NCI-H446 (cell line): ENCODE results near the gene HDAC11.
"Not testable (repeated sequence)": the region's sequence is repeated elsewhere in the genome, so short reads cannot be mapped to it uniquely, and the experiment has no call there.

ENCODE experiments used
- DNase-seq, 2 experiments: peaks; one replicate each; lab custom pipeline; 2025; lab: John Stamatoyannopoulos, UW

HDAC11 gene

GRCh38 chr3:13493867-13494441 lies 13.8 kb downstream of the HDAC11 start:
- no peak for DNase-seq

- no peak for DNase-seq
Observed at GRCh38 chr3:13494463-13495350, 14.6 kb downstream of the HDAC11 start.

DNA sequence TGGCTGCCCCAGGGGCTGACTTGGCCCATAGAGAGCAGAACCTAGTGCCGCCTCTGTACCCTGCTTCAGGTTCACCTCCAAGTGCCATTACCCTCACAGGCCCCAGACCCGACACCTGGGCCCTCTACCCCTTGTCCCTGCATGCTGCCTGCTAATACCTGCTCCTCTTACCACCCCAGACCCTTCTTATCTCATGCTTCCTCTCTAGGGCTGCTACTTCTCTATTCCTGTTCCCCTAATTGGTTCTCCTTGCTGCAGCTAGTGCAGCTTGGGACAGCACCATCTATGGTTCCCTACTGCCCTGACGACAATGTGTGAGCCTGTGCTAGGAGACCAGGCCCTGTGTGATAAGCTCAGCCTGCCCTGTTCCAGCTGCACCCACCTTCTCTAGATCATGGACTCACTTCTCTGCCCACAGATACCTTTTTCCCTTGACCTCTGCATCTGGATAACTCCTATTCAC lies 15.3 kb downstream of the HDAC11 start:
- no peak for DNase-seq

- peak; percentile 44 to 76 for DNase-seq
Observed at GRCh38 chr3:13495921-13496723, 16.0 kb downstream of the HDAC11 start.

DNA sequence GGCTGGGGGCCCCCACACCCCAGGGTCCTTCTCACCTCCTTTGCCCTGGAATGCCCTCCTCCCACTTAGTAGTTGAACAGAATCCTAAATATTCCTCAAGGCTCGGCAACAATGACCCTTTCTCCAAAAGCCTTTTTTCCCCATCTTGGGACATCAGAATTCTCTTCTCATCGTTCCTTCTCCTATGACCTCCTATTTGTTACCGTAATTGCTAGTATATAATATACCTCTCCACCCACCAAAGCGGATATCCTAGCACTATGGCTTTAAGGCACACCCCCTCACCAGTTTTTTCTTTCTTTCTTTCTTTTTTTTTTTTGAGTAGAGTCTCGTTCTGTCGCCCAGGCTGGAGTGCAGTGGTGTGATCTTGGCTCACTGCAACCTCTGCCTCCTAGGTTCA lies 16.8 kb downstream of the HDAC11 start:
- DNase-seq, result no peak

GRCh38 chr3:13497386-13497785 lies 17.3 kb downstream of the HDAC11 start:
- no peak for DNase-seq

GRCh38 chr3:13498354-13499060 lies 18.4 kb downstream of the HDAC11 start:
- DNase-seq, result no peak

- not testable (repeated sequence) for DNase-seq
Observed at GRCh38 chr3:13499246-13499645, 19.1 kb downstream of the HDAC11 start.

DNA sequence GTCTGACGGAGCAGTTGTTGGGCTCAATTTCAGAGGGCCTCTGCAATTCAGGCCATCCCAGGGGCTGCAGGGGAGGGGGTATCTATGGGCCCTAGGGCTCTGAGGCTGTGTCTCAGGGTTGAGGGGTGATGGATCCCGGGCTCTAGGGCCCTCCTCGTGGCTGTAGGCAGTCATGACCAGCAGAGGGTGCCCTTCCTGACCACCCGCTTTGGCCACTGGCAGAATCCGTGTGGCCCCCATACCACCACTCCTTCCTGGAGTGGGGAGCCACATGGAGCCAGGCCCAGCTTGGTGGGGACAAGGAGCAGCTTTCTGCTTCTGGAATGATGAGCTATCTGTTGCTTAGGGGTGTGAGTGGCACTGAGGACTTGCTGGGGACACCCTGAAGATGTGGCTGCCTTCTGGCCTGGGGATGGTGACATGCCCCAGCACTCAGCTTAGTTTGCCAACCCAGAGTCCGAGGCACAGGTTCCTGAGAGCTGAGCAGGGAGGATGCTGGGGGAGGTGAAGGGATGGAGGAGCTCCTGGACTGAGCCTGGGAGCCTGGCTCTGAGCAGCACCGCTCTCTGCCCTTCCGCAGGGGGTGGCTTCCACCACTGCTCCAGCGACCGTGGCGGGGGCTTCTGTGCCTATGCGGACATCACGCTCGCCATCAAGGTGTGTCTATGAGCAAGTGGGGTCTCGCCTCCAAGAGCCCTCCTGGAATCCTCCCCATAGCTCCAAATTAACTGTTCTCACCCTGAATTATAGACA lies 20.2 kb downstream of the HDAC11 start:
- no peak for DNase-seq

DNA sequence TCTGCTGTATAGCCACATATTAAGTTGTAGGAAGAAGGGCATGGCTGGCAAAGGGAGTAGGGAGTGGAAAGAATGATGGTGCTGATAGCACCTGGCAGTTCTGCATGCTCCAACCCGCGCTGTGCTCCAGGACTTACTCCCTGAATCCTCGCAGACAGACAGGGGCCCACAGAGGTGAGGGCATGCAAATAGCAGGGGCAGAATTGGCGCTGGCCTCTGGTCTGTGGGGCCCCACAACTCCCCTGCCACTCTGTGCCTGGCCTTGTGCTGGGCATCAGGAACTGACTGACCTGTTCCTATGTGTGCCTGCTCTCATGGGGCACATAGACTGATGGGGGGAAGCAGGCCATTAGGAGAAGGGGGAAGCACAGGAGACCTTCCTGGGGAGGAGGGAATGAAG lies 20.9 kb downstream of the HDAC11 start:
- DNase-seq, result no peak

DNA sequence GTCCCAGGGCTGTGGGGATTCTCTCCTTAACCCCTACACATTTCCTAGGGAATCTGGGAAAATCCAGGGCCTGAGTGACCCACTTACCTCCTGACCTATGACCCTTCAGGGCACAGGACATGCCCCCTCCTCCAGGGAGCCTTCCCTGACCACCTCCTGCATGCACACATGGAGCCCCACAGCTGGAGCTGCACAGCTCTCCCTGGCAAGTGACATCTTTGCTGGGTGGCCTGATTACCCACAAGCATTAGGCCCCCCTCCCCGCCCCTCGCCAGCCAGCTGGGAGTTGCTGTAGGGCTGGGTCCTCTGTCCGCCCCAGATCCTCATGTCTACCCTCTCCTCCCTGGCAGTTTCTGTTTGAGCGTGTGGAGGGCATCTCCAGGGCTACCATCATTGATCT lies 21.4 kb downstream of the HDAC11 start:
- DNase-seq, result no peak

DNA sequence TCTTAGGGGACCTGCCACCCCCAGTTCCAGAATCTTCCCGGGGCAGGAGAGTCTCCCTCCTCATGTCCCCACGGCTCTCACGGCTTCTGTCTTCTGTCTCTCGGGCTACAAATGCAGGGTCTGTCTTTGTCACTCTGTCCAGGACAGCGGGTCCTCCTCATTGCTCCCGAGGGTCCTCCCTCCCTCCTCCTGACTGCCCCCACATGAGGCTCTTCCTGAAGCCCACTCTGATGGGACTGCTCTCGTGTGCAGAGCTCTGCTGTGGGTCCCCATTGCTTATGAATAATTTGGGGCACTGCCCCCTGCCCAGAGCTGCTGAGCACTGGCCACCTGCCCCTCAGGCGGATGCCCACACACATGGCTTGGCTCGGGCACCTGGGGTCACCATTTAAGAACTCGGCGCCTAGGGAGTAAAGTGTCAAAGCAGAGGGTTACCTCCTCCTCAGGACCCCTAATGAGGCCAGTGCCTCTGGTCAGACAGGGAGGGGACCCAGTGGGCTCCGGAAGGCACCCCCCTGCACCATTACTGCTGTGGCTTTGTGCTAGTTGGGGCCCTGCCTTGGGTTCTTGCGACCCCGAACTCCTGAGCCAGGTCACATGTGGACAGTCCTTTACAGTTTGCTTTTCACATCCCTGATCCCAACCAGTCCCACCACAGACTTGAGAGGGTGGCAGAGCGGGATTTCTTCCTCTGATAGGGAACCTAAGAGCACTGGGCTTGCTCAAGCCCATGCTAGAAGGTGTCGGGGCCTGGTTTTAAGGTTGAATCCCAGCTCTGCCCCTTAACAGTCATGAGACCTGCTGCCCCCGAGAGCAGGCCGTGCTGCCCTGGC lies 22.1 kb downstream of the HDAC11 start:
- no peak for DNase-seq

DNA sequence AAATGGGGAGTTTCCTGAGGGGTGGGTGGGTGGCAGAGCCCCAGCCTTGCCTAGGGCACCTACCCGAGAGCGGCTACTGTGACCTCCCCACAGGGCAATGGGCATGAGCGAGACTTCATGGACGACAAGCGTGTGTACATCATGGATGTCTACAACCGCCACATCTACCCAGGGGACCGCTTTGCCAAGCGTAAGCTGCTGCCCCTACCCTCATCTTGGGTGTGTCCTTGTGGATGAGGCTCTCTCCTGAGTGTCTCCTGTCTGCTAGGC lies 22.6 kb downstream of the HDAC11 start:
- DNase-seq, result no peak

GRCh38 chr3:13504161-13504831 lies 24.2 kb downstream of the HDAC11 start:
- no peak for DNase-seq

DNA sequence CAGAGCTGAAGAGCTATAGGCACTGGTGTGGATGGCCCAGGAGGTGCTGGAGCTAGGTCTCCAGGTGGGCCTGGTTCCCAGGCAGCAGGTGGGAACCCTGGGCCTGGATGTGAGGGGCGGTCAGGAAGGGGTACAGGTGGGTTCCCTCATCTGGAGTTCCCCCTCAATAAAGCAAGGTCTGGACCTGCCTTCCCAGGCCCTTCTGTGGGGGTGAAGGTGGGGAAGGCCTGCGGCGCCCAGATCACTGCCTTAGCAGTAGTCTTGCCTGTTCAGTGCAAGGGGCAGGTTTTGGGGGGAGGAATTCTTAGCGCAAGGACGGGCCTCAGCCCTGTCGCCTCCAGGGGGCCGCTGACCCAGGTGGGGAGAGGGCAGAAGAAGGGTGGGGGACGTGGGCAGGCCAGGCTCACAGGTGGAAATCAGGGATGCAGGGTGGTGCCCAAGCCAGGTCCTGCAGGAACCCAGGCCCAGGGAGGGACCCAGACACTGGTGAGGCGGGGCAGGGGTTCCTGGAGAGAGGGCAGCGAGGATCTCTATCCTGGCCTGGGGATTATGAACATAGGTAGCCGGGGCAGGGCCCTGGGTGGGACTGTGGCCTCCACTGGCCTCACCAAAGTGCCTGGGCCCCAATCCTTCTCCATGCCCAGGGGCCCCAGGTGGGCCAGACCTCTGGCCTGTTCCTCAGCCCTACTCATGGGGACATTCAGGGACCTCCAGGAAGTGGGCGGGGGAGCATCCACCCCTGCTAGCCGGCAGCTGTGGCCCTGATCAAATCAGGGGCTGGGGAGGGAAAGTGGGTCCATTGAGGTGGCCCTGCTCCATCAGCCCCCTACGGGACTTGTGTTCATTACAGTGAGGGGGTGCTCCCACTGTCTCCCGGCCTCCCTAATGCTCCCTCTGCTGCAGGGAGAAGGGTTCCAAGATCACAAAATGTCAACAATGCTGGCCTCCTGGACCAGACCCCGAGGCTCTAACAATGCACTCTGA lies 25.3 kb downstream of the HDAC11 start:
- DNase-seq, result no peak

GRCh38 chr3:13506239-13506638 lies 26.1 kb downstream of the HDAC11 start:
- DNase-seq, result no peak

GRCh38 chr3:13506680-13507079 lies 26.6 kb downstream of the HDAC11 start:
- DNase-seq, result no peak

DNA sequence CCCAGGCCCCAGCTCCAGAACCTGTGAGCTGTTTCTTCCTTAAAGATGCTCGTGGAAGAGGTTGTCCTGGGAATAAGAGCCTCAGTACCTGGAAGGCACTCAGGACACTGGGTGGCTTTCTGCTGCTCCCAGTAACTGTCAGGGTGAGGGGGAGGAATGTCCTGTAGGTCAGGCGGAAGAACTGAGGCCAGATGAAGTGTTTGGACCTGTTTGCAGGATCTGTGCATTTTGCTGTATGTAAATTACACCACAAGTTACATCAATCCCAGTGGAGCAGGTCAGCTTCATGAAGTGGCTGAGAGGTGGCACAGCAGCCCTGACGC lies 27.1 kb downstream of the HDAC11 start:
- no peak for DNase-seq
